CD8-positive, alpha-beta memory T cell (primary cell): ENCODE measurements around the gene TBCD. TPM values are rescaled to one million over a fixed set of nuclear protein-coding genes. Genes with fewer than 3 reads are reported as not detected.

Experiments
- CTCF ChIA-PET: fragments of 350-600 bp; sonication (Branson Sonifier 250); formaldehyde crosslinking; loops from one replicate; lab custom pipeline; 2021; ENCODE audit warnings: antibody characterized with exemption; lab: Charles Lee
- POLR2A ChIA-PET: fragments of 350-600 bp; sonication (Branson Sonifier 250); formaldehyde crosslinking; loops from one replicate; lab custom pipeline; 2021; ENCODE audit warnings: antibody characterized with exemption; lab: Charles Lee
- DNase-seq, 5 donors: peaks; one replicate each; pipeline versions ENCODE4 v3.0.0 to v3.0.0-alpha.2; 2020 to 2022; ENCODE audit warnings: mixed read lengths in 1 of 5
- H3K27ac ChIP-seq: one replicate; pipeline ENCODE4 v1.7.0; 2013; ENCODE audit warnings: low read depth, mild to moderate bottlenecking, low read length, moderate library complexity
- H3K27me3 ChIP-seq: 2 replicates; pipeline ENCODE4 v1.7.0; 2013; ENCODE audit warnings: low read length, mild to moderate bottlenecking; ENCODE audit not compliant: insufficient read depth, poor library complexity, severe bottlenecking
- H3K36me3 ChIP-seq: 2 replicates; pipeline ENCODE4 v1.7.0; 2013; ENCODE audit warnings: mild to moderate bottlenecking, low read length, moderate library complexity; ENCODE audit not compliant: insufficient read depth
- H3K4me1 ChIP-seq: 2 replicates; pipeline ENCODE4 v1.7.0; 2013; ENCODE audit warnings: mild to moderate bottlenecking, low read length, moderate library complexity; ENCODE audit not compliant: insufficient read depth
- H3K4me3 ChIP-seq: 2 replicates; pipeline ENCODE4 v1.7.0; 2013; ENCODE audit warnings: mild to moderate bottlenecking, low read length
- H3K9me3 ChIP-seq: 2 replicates; pipeline ENCODE4 v1.7.0; 2013; ENCODE audit warnings: mild to moderate bottlenecking, low read length
- H3K27ac Mint-ChIP-seq, 8 donors: one replicate each; pipeline ENCODE4 v1.8.0; 2020 to 2021; ENCODE audit warnings: mixed read lengths in 8 of 8, mild to moderate bottlenecking in 6 of 8, inconsistent platforms in 3 of 8, moderate library complexity in 3 of 8
- H3K27me3 Mint-ChIP-seq, 2 donors: one replicate each; pipeline ENCODE4 v1.8.0; 2020 to 2021; ENCODE audit warnings: mixed read lengths in 2 of 2, mild to moderate bottlenecking in 1 of 2, moderate library complexity in 1 of 2
- H3K36me3 Mint-ChIP-seq, 3 donors: one replicate each; pipeline ENCODE4 v1.8.0; 2020 to 2021; ENCODE audit warnings: mixed read lengths in 3 of 3, inconsistent platforms in 1 of 3, mild to moderate bottlenecking in 1 of 3
- H3K4me1 Mint-ChIP-seq, 3 donors: one replicate each; pipeline ENCODE4 v1.8.0; 2020 to 2021; ENCODE audit warnings: mixed read lengths in 3 of 3, inconsistent platforms in 1 of 3, mild to moderate bottlenecking in 1 of 3
- H3K4me3 Mint-ChIP-seq, 7 donors: one replicate each; pipeline ENCODE4 v1.8.0; 2020 to 2021; ENCODE audit warnings: mixed read lengths in 7 of 7, mild to moderate bottlenecking in 6 of 7, moderate library complexity in 4 of 7, inconsistent platforms in 2 of 7
- H3K9me3 Mint-ChIP-seq, 5 donors: one replicate each; pipeline ENCODE4 v1.8.0; 2020 to 2022; ENCODE audit warnings: mixed read lengths in 5 of 5, mild to moderate bottlenecking in 3 of 5, moderate library complexity in 2 of 5, inconsistent platforms in 1 of 5
- polyA plus RNA-seq: library from polyadenylated mRNA; unstranded; fragments of 300-500 nt; fragmentation: Illumina TruSeq; gene quantifications from one replicate; pipeline ENCODE4 v1.2.3, GENCODE V29; 2021
- total RNA-seq, 2 experiments: library from RNA; stranded (reverse); gene quantifications; one replicate each; pipeline ENCODE4 v1.2.3, GENCODE V29; 2021

Gene TBCD
- total and polyA plus RNA-seq, 3 experiments from 2014 or later, result 79.1 to 130 (median 83.7) TPM

GRCh38 chr17:82956146-82956725 is 204.4 kb downstream of the TBCD start:
- Mint-ChIP-seq H3K27ac (peak overlapping the region in 1 of 8 donors; percentile 64), H3K36me3 (peaks cover 32 to 37% (median 32%) of the 10 kb centered on the region in 3 donors), H3K4me3 (no peak overlapping the region), H3K4me1 (no peaks in the 10 kb centered on the region), H3K9me3 (peaks cover 0 to 33% (median 28%) of the 10 kb centered on the region in 5 donors), H3K27me3 (no peaks in the 10 kb centered on the region)
- POLR2A ChIA-PET, result no interaction called here
- DNase-seq, result peak in 1 of 5 donors; percentile 35
- H3K36me3 ChIP-seq, result no peaks in the 10 kb centered on the region
- no peak overlapping the region for H3K4me3 ChIP-seq
- H3K27ac ChIP-seq, result no peak overlapping the region
- CTCF ChIA-PET, result no interaction called here
- no peaks in the 10 kb centered on the region for H3K4me1 ChIP-seq
- H3K27me3 ChIP-seq, result no peaks in the 10 kb centered on the region
- no peaks in the 10 kb centered on the region for H3K9me3 ChIP-seq

- H3K4me1 Mint-ChIP-seq, result no peaks in the 10 kb centered on the region
- H3K4me3 Mint-ChIP-seq, result peak overlapping the region in 1 of 7 donors; percentile 32
- H3K27me3 Mint-ChIP-seq, result no peaks in the 10 kb centered on the region
- no peak overlapping the region for H3K27ac Mint-ChIP-seq
- Histone ChIP-seq H3K9me3 (no peaks in the 10 kb centered on the region), H3K4me3 (no peak overlapping the region), H3K36me3 (no peaks in the 10 kb centered on the region), H3K27me3 (no peaks in the 10 kb centered on the region), H3K4me1 (no peaks in the 10 kb centered on the region), H3K27ac (no peak overlapping the region)
- peak in 1 of 5 donors; percentile 42 for DNase-seq
- POLR2A ChIA-PET, result no interaction called here
- H3K36me3 Mint-ChIP-seq, result peaks cover 32 to 37% (median 32%) of the 10 kb centered on the region in 3 donors
- CTCF ChIA-PET, result no interaction called here
- peaks cover 0 to 33% (median 28%) of the 10 kb centered on the region in 5 donors for H3K9me3 Mint-ChIP-seq
Measured at GRCh38 chr17:82956726-82957468, 205.0 kb downstream of the TBCD start.

GRCh38 chr17:82957469-82957795 is 205.6 kb downstream of the TBCD start:
- no peaks in the 10 kb centered on the region for H3K36me3 ChIP-seq
- ChIA-PET POLR2A (no interaction called here), CTCF (interaction anchor here (0.6 to 1.4 kb wide), 2 partner anchors 29 to 52 kb away, joined by 3 read pairs; no protein-coding TSS in a partner anchor)
- no peak overlapping the region for H3K4me3 Mint-ChIP-seq
- H3K36me3 Mint-ChIP-seq, result peaks cover 32 to 34% (median 32%) of the 10 kb centered on the region in 3 donors
- no peaks in the 10 kb centered on the region for H3K4me1 Mint-ChIP-seq
- H3K27ac ChIP-seq, result no peak overlapping the region
- H3K4me3 ChIP-seq, result no peak overlapping the region
- H3K27me3 Mint-ChIP-seq, result no peaks in the 10 kb centered on the region
- H3K9me3 ChIP-seq, result no peaks in the 10 kb centered on the region
- no peaks in the 10 kb centered on the region for H3K27me3 ChIP-seq
- H3K9me3 Mint-ChIP-seq, result peaks cover 0 to 30% (median 28%) of the 10 kb centered on the region in 5 donors
- no peaks in the 10 kb centered on the region for H3K4me1 ChIP-seq
- no peak overlapping the region for H3K27ac Mint-ChIP-seq
- DNase-seq, result peak in 1 of 5 donors; percentile 38

GRCh38 chr17:82957961-82958561 is 206.2 kb downstream of the TBCD start:
- Mint-ChIP-seq H3K4me3 (no peak overlapping the region), H3K27me3 (no peaks in the 10 kb centered on the region), H3K27ac (no peak overlapping the region), H3K4me1 (peaks cover 0 to under 1% (median 0%) of the 10 kb centered on the region in 3 donors), H3K36me3 (peaks cover 26 to 30% (median 27%) of the 10 kb centered on the region in 3 donors), H3K9me3 (peaks cover 0 to 24% (median 23%) of the 10 kb centered on the region in 5 donors)
- no peaks in the 10 kb centered on the region for H3K27me3 ChIP-seq
- POLR2A ChIA-PET, result no interaction called here
- no peaks in the 10 kb centered on the region for H3K9me3 ChIP-seq
- CTCF ChIA-PET, result interaction anchor here (0.6 to 1.4 kb wide), 2 partner anchors 28 to 52 kb away, joined by 3 read pairs; no protein-coding TSS in a partner anchor
- H3K27ac ChIP-seq, result no peak overlapping the region
- no peak for DNase-seq
- no peak overlapping the region for H3K4me3 ChIP-seq
- no peaks in the 10 kb centered on the region for H3K36me3 ChIP-seq
- no peaks in the 10 kb centered on the region for H3K4me1 ChIP-seq

- peaks cover 2 to 7% (median 4%) of the 10 kb centered on the region in 3 donors for H3K4me1 Mint-ChIP-seq
- peaks cover 0 to 15% (median 11%) of the 10 kb centered on the region in 5 donors for H3K9me3 Mint-ChIP-seq
- peaks cover 14 to 23% (median 14%) of the 10 kb centered on the region in 3 donors for H3K36me3 Mint-ChIP-seq
- no peaks in the 10 kb centered on the region for H3K27me3 Mint-ChIP-seq
- DNase-seq, result no peak
- no peaks in the 10 kb centered on the region for H3K27me3 ChIP-seq
- H3K36me3 ChIP-seq, result no peaks in the 10 kb centered on the region
- no peaks in the 10 kb centered on the region for H3K9me3 ChIP-seq
- POLR2A ChIA-PET, result no interaction called here
- no peak overlapping the region for H3K4me3 ChIP-seq
- no peaks in the 10 kb centered on the region for H3K4me1 ChIP-seq
- CTCF ChIA-PET, result no interaction called here
- H3K27ac ChIP-seq, result no peak overlapping the region
- no peak overlapping the region for H3K4me3 Mint-ChIP-seq
- peak overlapping the region in 1 of 8 donors; percentile 17 for H3K27ac Mint-ChIP-seq
Measured at GRCh38 chr17:82959242-82959930, 207.5 kb downstream of the TBCD start.

- H3K4me1 Mint-ChIP-seq, result peaks cover 2 to 7% (median 4%) of the 10 kb centered on the region in 3 donors
- CTCF ChIA-PET, result no interaction called here
- no peak for DNase-seq
- peaks cover 8 to 19% (median 9%) of the 10 kb centered on the region in 3 donors for H3K36me3 Mint-ChIP-seq
- no peak overlapping the region for H3K27ac ChIP-seq
- H3K4me3 ChIP-seq, result no peak overlapping the region
- no peaks in the 10 kb centered on the region for H3K27me3 ChIP-seq
- POLR2A ChIA-PET, result interaction anchor here (0.5 kb wide), 1 partner anchor 35 kb away, joined by 4 read pairs; no protein-coding TSS in a partner anchor
- H3K4me1 ChIP-seq, result no peaks in the 10 kb centered on the region
- no peak overlapping the region for H3K27ac Mint-ChIP-seq
- no peaks in the 10 kb centered on the region for H3K36me3 ChIP-seq
- no peaks in the 10 kb centered on the region for H3K27me3 Mint-ChIP-seq
- H3K9me3 ChIP-seq, result no peaks in the 10 kb centered on the region
- H3K9me3 Mint-ChIP-seq, result peaks cover 0 to 9% (median 5%) of the 10 kb centered on the region in 5 donors
- H3K4me3 Mint-ChIP-seq, result no peak overlapping the region
Measured at GRCh38 chr17:82959990-82960418, 208.1 kb downstream of the TBCD start.

- no peaks in the 10 kb centered on the region for H3K36me3 ChIP-seq
- H3K4me1 Mint-ChIP-seq, result peaks cover 2 to 7% (median 4%) of the 10 kb centered on the region in 3 donors
- H3K27me3 ChIP-seq, result no peaks in the 10 kb centered on the region
- H3K27ac ChIP-seq, result no peak overlapping the region
- peaks cover 1 to 12% (median 2%) of the 10 kb centered on the region in 3 donors for H3K36me3 Mint-ChIP-seq
- no peaks in the 10 kb centered on the region for H3K4me1 ChIP-seq
- DNase-seq, result no peak
- ChIA-PET POLR2A (interaction anchor here (0.5 kb wide), 1 partner anchor 35 kb away, joined by 4 read pairs; no protein-coding TSS in a partner anchor), CTCF (no interaction called here)
- no peak overlapping the region for H3K4me3 ChIP-seq
- H3K9me3 ChIP-seq, result no peaks in the 10 kb centered on the region
- H3K27me3 Mint-ChIP-seq, result no peaks in the 10 kb centered on the region
- peaks cover 0 to 3% (median 0%) of the 10 kb centered on the region in 5 donors for H3K9me3 Mint-ChIP-seq
- no peak overlapping the region for H3K27ac Mint-ChIP-seq
- no peak overlapping the region for H3K4me3 Mint-ChIP-seq
Measured at GRCh38 chr17:82960419-82961271, 208.8 kb downstream of the TBCD start.
